Measurements from ENCODE around the gene EGLN2.

EGLN2 gene

DNA sequence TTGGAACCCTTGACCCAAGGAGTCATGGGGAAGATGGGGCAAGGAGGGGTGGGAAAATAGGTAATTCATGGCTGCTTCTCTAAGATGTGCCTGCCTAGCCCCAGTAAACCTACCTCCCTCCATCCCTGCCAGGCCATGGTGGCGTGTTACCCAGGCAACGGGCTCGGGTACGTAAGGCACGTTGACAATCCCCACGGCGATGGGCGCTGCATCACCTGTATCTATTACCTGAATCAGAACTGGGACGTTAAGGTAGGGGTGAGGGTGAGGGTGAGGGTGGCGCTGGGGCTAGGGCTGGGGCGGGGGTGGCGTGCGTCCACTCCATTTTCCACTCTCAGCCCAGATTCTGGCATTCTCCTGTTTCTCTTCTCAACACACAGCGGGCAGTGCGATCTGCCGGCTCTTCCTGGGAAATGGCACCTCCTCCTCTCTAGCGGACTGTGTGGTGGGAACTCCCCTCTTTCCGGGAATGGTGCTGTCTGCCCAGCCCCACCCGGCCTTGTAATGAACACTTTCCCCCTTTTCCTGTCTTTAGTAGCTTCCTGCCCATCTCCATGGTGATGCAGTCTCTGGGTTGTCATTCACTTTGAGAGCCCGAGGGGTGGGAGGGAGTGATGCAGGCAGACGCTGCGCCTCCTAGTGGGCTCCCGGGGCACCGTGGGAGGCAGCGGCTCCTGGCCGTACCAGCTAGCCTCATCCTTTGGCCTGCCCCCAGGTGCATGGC is 7.6 kb downstream of the EGLN2 start:
- Histone ChIP-seq H3K27me3 (ENCODE audit: insufficient read depth, low read depth, severe bottlenecking) (no peaks in the 10 kb centered on the region), H3K27ac (no peak overlapping the region), H3K9me3 (ENCODE audit: severe bottlenecking) (no peaks in the 10 kb centered on the region), H3K36me3 (peaks cover 80% of the 10 kb centered on the region), H3K4me3 (ENCODE audit: low read depth, low read length) (no peak overlapping the region)
- TF ChIP-seq, protein P1, sequence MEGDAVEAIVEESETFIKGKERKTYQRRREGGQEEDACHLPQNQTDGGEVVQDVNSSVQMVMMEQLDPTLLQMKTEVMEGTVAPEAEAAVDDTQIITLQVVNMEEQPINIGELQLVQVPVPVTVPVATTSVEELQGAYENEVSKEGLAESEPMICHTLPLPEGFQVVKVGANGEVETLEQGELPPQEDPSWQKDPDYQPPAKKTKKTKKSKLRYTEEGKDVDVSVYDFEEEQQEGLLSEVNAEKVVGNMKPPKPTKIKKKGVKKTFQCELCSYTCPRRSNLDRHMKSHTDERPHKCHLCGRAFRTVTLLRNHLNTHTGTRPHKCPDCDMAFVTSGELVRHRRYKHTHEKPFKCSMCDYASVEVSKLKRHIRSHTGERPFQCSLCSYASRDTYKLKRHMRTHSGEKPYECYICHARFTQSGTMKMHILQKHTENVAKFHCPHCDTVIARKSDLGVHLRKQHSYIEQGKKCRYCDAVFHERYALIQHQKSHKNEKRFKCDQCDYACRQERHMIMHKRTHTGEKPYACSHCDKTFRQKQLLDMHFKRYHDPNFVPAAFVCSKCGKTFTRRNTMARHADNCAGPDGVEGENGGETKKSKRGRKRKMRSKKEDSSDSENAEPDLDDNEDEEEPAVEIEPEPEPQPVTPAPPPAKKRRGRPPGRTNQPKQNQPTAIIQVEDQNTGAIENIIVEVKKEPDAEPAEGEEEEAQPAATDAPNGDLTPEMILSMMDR (IDR thresholded peaks at IDR 0.05; ENCODE audit: low read depth, low read length) = peak; percentile 91
- DNase-seq = peak; percentile 81

DNA sequence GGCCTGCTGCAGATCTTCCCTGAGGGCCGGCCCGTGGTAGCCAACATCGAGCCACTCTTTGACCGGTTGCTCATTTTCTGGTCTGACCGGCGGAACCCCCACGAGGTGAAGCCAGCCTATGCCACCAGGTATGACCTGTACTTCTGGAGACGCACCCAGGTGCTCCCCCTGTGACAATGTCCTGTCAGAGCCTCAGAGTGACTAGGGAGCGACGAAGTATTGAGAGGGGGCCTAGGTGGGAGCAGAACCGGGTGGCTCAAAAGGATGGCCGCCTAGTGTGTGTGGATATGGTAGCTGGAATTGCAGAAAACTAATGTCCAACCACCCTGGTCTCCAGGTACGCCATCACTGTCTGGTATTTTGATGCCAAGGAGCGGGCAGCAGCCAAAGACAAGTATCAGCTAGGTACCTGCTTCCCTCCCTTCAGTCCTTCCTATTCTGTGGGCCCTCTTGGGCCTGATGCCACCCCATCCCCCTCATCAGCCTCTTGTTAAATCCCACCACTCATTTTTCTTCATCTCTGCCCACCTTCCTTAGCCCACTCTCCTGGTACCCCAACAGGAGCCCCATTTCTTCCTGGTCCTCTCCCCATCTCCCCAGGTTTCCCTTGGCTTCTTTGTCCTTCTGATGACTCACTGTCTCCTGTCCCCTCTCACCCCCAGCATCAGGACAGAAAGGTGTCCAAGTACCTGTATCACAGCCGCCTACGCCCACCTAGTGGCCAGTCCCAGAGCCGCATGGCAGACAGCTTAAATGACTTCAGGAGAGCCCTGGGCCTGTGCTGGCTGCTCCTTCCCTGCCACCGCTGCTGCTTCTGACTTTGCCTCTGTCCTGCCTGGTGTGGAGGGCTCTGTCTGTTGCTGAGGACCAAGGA is 8.4 kb downstream of the EGLN2 start:
- Histone ChIP-seq H3K9me3 (ENCODE audit: severe bottlenecking) (no peaks in the 10 kb centered on the region), H3K27ac (no peak overlapping the region), H3K36me3 (peaks cover 72% of the 10 kb centered on the region), H3K27me3 (ENCODE audit: insufficient read depth, low read depth, severe bottlenecking) (no peaks in the 10 kb centered on the region), H3K4me3 (ENCODE audit: low read depth, low read length) (no peak overlapping the region)
- peak; percentile 73 for DNase-seq
- TF ChIP-seq, protein P1 (IDR thresholded peaks at IDR 0.05; ENCODE audit: low read depth, low read length) = peak; percentile 50

DNA sequence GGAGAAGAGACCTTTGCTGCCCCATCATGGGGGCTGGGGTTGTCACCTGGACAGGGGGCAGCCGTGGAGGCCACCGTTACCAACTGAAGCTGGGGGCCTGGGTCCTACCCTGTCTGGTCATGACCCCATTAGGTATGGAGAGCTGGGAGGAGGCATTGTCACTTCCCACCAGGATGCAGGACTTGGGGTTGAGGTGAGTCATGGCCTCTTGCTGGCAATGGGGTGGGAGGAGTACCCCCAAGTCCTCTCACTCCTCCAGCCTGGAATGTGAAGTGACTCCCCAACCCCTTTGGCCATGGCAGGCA is 9.0 kb downstream of the EGLN2 start:
- H3K9me3 ChIP-seq (ENCODE audit: severe bottlenecking) = no peaks in the 10 kb centered on the region
- H3K27ac ChIP-seq = no peak overlapping the region
- no peak for DNase-seq
- no peaks in the 10 kb centered on the region for H3K27me3 ChIP-seq (ENCODE audit: insufficient read depth, low read depth, severe bottlenecking)
- H3K36me3 ChIP-seq = peaks cover 66% of the 10 kb centered on the region
- TF ChIP-seq, protein P1 (IDR thresholded peaks at IDR 0.05; ENCODE audit: low read depth, low read length) = no peak
- no peak overlapping the region for H3K4me3 ChIP-seq (ENCODE audit: low read depth, low read length)

DNA sequence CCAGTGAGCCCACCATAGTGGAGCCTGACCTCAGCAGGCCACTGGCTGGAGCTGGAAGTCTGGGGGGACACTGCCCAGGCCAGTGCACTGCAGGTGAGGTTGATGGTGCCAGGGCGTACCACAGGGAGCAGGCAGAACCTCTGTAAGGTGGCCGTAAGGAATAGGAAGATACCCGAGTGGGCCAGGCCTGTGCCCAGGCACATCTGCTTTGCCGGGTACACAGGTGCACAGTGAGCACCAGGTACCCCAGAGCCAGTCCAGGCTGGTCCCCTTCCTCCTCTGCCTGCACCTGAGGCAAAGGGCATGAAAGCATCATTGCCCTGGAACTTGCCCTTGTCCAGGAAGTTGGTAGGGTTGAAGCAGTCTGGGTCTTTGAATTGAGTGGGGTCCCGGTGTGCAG is 9.5 kb downstream of the EGLN2 start:
- no peak for DNase-seq

DNA sequence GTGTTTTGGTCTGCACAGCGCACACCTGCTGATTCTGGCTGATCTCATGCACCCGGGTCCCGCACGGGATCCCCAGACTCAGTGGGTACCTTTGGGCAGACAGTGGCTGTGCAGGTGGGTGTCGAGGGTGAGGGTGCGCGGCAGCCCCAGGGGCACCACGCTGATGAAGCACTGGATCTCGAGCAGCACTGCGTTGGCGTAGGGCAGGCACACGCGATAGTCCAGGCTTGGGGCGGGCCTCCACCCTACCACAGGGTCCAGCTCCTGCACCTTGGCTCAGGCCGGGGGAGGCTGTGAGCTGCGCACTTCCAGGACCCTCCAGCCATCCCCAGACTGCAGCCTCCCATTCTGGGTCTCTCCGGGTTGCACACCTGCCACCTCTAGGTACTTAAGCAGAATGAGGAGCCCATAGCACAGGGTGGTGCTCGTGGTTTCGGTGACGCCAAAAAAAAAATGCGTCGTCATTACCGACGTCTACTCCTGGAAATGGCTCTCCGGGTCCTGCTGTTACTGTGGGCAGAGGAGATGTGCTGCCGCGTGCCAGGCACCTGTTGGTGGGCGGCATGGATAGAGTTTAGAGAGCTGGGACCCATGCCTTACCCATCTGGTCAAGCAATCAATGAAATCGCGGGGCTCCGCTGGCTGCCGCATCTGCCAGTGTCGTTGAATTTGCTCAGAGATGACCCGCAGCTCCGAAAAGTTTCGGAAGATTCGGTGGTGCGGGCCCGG is 10.5 kb downstream of the EGLN2 start:
- Histone ChIP-seq H3K4me3 (ENCODE audit: low read depth, low read length) (no peak overlapping the region), H3K9me3 (ENCODE audit: severe bottlenecking) (no peaks in the 10 kb centered on the region), H3K36me3 (peaks cover 53% of the 10 kb centered on the region), H3K27ac (no peak overlapping the region), H3K27me3 (ENCODE audit: insufficient read depth, low read depth, severe bottlenecking) (no peaks in the 10 kb centered on the region)
- TF ChIP-seq, protein P1 (IDR thresholded peaks at IDR 0.05; ENCODE audit: low read depth, low read length) = no peak
- no peak for DNase-seq

More for the DNA sequence above, 9.5 kb downstream of the EGLN2 start:
- no peaks in the 10 kb centered on the region for H3K27me3 ChIP-seq (ENCODE audit: insufficient read depth, low read depth, severe bottlenecking)
- no peaks in the 10 kb centered on the region for H3K9me3 ChIP-seq (ENCODE audit: severe bottlenecking)
- H3K4me3 ChIP-seq (ENCODE audit: low read depth, low read length) = no peak overlapping the region
- TF ChIP-seq, protein P1 (IDR thresholded peaks at IDR 0.05; ENCODE audit: low read depth, low read length) = no peak
- H3K27ac ChIP-seq = no peak overlapping the region
- peaks cover 63% of the 10 kb centered on the region for H3K36me3 ChIP-seq
